ENCODE data around the gene ZMAT5.

Gene ZMAT5

GRCh38 chr22:29715240-29715639, 51.6 kb downstream of the ZMAT5 start:
- no peak overlapping the region for H3K4me3 ChIP-seq (ENCODE audit: low read depth, low read length)
- TF ChIP-seq CTCF (IDR thresholded peaks at IDR 0.05; ENCODE audit: low read depth, low read length), result no peak

GRCh38 chr22:29713156-29713727, 53.6 kb downstream of the ZMAT5 start:
- no peak overlapping the region for H3K4me3 ChIP-seq (ENCODE audit: low read depth, low read length)
- TF ChIP-seq CTCF (IDR thresholded peaks at IDR 0.05; ENCODE audit: low read depth, low read length), result no peak

GRCh38 chr22:29712119-29712518, 54.7 kb downstream of the ZMAT5 start:
- H3K4me3 ChIP-seq (ENCODE audit: low read depth, low read length), result no peak overlapping the region
- TF ChIP-seq CTCF (IDR thresholded peaks at IDR 0.05; ENCODE audit: low read depth, low read length), result no peak

GRCh38 chr22:29710922-29711593, 55.7 kb downstream of the ZMAT5 start:
- no peak overlapping the region for H3K4me3 ChIP-seq (ENCODE audit: low read depth, low read length)
- no peak for TF ChIP-seq CTCF (IDR thresholded peaks at IDR 0.05; ENCODE audit: low read depth, low read length)

DNA sequence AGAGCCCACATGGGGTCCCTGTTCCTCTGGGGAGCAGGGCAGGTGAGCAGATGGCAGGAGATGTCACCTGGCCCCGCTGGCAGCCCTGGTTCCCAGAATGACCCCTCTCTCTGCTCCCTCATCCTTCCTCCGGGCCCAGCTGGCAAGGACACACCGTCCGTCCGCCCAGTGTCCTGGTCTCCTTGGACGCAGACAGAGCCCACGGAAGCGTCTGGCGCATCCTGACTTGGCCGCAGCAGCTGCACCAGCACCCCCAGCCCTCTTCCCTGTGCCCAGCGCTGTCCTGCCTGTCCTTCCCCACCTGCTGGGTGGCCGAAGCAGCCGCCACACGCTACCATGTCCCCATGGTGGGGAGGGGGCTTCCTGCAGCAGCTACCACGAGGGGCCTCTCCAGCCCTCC, 56.6 kb downstream of the ZMAT5 start:
- no peak for TF ChIP-seq CTCF (IDR thresholded peaks at IDR 0.05; ENCODE audit: low read depth, low read length)

DNA sequence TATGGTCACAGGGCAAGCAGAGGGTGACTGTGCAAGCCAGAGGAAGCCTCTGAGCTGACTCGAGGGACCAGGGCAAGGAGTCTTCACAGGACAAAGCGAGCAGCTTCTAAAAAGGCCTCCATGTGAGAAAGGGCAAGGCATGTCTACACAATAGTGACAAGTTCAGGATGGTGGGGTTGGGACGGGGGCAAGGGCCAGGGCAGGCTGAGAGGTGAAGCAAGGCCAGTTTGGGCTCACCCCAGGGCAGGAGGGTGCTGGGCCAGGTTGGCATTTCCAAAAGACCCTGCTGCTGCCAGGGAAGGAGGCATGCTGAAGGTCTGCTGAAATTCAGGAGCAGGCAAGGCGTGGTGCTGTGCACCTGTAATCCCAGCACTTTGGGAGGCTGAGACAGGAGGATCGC, 59.3 kb downstream of the ZMAT5 start:
- TF ChIP-seq CTCF (IDR thresholded peaks at IDR 0.05; ENCODE audit: low read depth, low read length), result no peak

More for the DNA sequence above, 56.6 kb downstream of the ZMAT5 start:
- no peak overlapping the region for H3K4me3 ChIP-seq (ENCODE audit: low read depth, low read length)

GRCh38 chr22:29707010-29707409, 59.8 kb downstream of the ZMAT5 start:
- no peak overlapping the region for H3K4me3 ChIP-seq (ENCODE audit: low read depth, low read length)
- no peak for TF ChIP-seq CTCF (IDR thresholded peaks at IDR 0.05; ENCODE audit: low read depth, low read length)

More for the DNA sequence above, 59.3 kb downstream of the ZMAT5 start:
- H3K4me3 ChIP-seq (ENCODE audit: low read depth, low read length), result no peak overlapping the region

All from WI38 (cell line).